Ovary (tissue), 9 donors: ENCODE data around the gene ZNF638. TPM values are rescaled to one million over a fixed set of nuclear protein-coding genes. Genes with fewer than 3 reads are reported as not detected.

ENCODE experiments used
- DNase-seq, 5 donors: peaks; one replicate each; pipeline ENCODE4 v3.0.0-alpha.2; 2019 to 2020
- H3K27ac ChIP-seq, 2 donors: fragments of 200-600 bp; one replicate each; pipeline versions ENCODE4 v1.5.1 to v1.8.0; 2019 to 2022
- H3K27me3 ChIP-seq: fragments of 200-600 bp; one replicate; pipeline ENCODE4 v1.8.0; 2022
- H3K36me3 ChIP-seq: fragments of 200-600 bp; sonication (generic); one replicate; pipeline ENCODE4 v1.5.1; 2019
- H3K4me1 ChIP-seq: one replicate; pipeline ENCODE4 v1.8.1; 2013; ENCODE audit warnings: mild to moderate bottlenecking, moderate library complexity; ENCODE audit not compliant: insufficient read depth
- H3K4me3 ChIP-seq: fragments of 200-600 bp; sonication (generic); one replicate; pipeline ENCODE4 v1.5.1; 2017
- H3K9me3 ChIP-seq, 2 donors: fragments of 200-600 bp in 1 of 2; sonication (generic) in 1 of 2; one replicate each; pipeline versions ENCODE4 v1.5.1 to v1.8.1; 2013 to 2019; ENCODE audit warnings: mild to moderate bottlenecking in 1 of 2, moderate library complexity in 1 of 2
- EP300 ChIP-seq: sonication (generic); formaldehyde crosslinking; IDR thresholded peaks from one replicate; pipeline ENCODE4 v1.6.1; 2017; ENCODE audit warnings: antibody characterized with exemption
- POLR2A ChIP-seq: fragments of 450-650 bp; IDR thresholded peaks from one replicate; pipeline ENCODE4 v1.6.1; 2017; ENCODE audit warnings: antibody characterized with exemption, mild to moderate bottlenecking, moderate library complexity
- WGBS, 3 donors: extraction: QIAGEN DNeasy Blood & Tissue Kit in 1 of 3; methylation state at CpG; one replicate each; pipeline versions ENCODE4 v1.1.5 to v1.1.7; 2013 to 2017; 5-methylcytosine and 5-hydroxymethylcytosine counted together
- intact Hi-C, 4 donors: fragments of 100-400 bp; cut with DNase I; formaldehyde crosslinking; loops; one replicate each; pipeline versions ENCODE4 v1.11.0 to v1.15.1; 2022 to 2023
- polyA plus RNA-seq, 2 donors: library from polyadenylated mRNA; stranded (reverse); fragments of 200-250 nt in 1 of 2; fragments of 350-450 nt in 1 of 2; fragmentation: Illumina TruSeq in 1 of 2; extraction: RNeasy Lipid Tissue Mini Kit (QIAGEN cat#74804) in 1 of 2; gene quantifications; one replicate each; pipeline ENCODE4 v1.2.3, GENCODE V29; 2013 to 2014
- total RNA-seq, 7 donors: library from RNA; depleted of rRNA in 2 of 7; stranded (reverse); fragments of >200 nt in 2 of 7; fragmentation: NEBNext Ultra II Directional in 3 of 7; extraction: Animal tissue kit (Norgen Biotek cat#: 25700) in 3 of 7; gene quantifications; one replicate each; pipeline versions ENCODE4 v1.1.0 to v1.2.4, GENCODE V29; 2016 to 2023
- TF ChIP-seq, protein P1 (sequence below), 3 donors: fragments of 450-650 bp in 2 of 3; fragments of 200-600 bp in 1 of 3; IDR thresholded peaks; one replicate each; pipeline versions ENCODE4 v1.5.1 to v1.8.0; 2016 to 2022; ENCODE audit warnings: antibody characterized with exemption in 3 of 3, mild to moderate bottlenecking in 1 of 3
- donor health status: DM: no; HTN: no; CAD: no; lungs with moderate emphysema.
- donor health status: DM: no; HTN: no; CAD: no.
- donor health status: Bipolar disorder and iron deficiency.
- donor health status: DM: yes; HTN: yes; CAD: no.
- donor health status: DM: no; HTN: no; CAD: no.
- donor health status: DM: yes; HTN: yes; CAD: no.

Gene ZNF638
- total and polyA plus RNA-seq, 9 donors = 76.9 to 160 (median 126) TPM

DNA sequence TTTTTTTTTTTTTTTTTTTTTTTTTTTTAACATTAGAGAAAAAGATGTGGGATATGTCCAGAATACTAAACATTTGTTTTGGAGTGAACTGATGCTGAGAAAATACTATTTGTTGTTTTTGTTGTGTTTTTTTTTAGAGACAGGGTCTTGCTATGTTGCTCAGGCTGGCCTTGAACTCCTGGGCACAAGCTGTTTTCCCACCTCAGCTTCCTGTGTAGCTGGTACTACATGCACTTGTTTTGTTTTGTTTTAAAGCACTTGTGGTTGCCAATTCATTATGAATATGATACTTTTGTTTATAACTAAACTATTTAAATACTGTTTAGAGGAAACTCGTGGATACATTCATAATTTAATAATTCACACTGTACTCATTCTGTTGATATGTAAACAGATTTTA, 88.4 kb downstream of the ZNF638 start:
- Histone ChIP-seq H3K9me3 (no peaks in the 10 kb centered on the region), H3K36me3 (no peaks in the 10 kb centered on the region), H3K4me1 (peaks cover 4% of the 10 kb centered on the region), H3K27me3 (no peaks in the 10 kb centered on the region), H3K4me3 (no peak overlapping the region), H3K27ac (no peak overlapping the region)
- intact Hi-C loops = no loop called here
- DNase-seq = no peak
- TF ChIP-seq, protein P1, sequence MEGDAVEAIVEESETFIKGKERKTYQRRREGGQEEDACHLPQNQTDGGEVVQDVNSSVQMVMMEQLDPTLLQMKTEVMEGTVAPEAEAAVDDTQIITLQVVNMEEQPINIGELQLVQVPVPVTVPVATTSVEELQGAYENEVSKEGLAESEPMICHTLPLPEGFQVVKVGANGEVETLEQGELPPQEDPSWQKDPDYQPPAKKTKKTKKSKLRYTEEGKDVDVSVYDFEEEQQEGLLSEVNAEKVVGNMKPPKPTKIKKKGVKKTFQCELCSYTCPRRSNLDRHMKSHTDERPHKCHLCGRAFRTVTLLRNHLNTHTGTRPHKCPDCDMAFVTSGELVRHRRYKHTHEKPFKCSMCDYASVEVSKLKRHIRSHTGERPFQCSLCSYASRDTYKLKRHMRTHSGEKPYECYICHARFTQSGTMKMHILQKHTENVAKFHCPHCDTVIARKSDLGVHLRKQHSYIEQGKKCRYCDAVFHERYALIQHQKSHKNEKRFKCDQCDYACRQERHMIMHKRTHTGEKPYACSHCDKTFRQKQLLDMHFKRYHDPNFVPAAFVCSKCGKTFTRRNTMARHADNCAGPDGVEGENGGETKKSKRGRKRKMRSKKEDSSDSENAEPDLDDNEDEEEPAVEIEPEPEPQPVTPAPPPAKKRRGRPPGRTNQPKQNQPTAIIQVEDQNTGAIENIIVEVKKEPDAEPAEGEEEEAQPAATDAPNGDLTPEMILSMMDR (IDR thresholded peaks at IDR 0.05) = no peak
- TF ChIP-seq EP300 (no peak), POLR2A (no peak)
- WGBS, 3 donors = 16 to 40% (median 21%) methylated on average over 1 of the region's 1 CpG

DNA sequence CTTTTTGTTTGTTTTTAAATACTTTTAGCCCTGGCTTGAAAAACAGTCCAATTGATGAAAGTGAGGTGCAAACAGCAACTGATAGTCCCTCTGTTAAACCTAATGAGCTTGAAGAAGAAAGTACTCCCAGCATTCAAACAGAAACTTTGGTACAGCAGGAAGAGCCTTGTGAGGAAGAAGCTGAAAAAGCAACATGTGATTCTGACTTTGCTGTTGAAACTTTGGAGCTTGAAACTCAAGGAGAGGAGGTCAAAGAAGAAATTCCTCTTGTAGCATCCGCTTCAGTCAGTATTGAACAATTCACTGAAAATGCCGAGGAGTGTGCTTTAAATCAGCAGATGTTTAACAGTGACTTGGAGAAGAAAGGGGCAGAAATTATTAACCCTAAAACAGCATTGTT, 91.2 kb downstream of the ZNF638 start:
- H3K27me3 ChIP-seq = no peaks in the 10 kb centered on the region
- peaks cover 4% of the 10 kb centered on the region for H3K4me1 ChIP-seq
- TF ChIP-seq EP300 = no peak
- TF ChIP-seq, protein P1 (IDR thresholded peaks at IDR 0.05) = no peak
- TF ChIP-seq POLR2A = no peak
- no peaks in the 10 kb centered on the region for H3K9me3 ChIP-seq
- no peak for DNase-seq
- no peak overlapping the region for H3K27ac ChIP-seq
- intact Hi-C loops = no loop called here
- H3K4me3 ChIP-seq = no peak overlapping the region
- H3K36me3 ChIP-seq = no peaks in the 10 kb centered on the region
- 47 to 61% (median 51%) methylated on average over 2 of the region's 2 CpGs for WGBS, 3 donors

DNA sequence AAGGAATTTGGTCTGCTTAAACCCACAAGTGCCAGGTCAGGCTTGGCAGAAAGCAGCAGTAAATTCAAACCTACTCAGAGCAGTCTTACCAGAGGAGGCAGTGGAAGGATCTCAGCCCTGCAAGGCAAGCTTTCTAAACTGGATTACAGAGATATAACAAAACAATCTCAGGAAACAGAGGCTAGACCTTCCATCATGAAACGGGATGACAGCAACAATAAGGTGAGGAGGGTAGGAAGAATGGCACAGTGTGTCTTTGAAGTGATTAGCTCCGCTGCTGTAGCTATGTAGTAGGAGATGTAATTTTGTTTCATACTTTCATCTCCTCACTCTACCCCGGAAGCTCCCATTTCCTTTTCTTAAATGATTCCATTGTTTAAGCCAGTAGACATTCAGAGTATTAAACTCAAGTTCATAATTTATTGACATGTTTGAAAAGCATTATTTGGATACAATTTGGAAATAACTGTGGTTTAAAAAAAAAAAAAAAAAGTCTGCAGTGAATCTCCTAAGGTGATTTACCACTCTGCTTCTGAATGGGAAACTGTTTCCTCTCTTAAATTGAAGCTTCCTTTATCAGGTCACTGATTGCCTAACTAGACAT, 92.3 kb downstream of the ZNF638 start:
- 85 to 87% (median 86%) methylated on average over 3 of the region's 3 CpGs for WGBS, 3 donors
- TF ChIP-seq EP300 (no peak), POLR2A (no peak)
- TF ChIP-seq, protein P1 (IDR thresholded peaks at IDR 0.05) = no peak
- no peaks in the 10 kb centered on the region for H3K36me3 ChIP-seq

DNA sequence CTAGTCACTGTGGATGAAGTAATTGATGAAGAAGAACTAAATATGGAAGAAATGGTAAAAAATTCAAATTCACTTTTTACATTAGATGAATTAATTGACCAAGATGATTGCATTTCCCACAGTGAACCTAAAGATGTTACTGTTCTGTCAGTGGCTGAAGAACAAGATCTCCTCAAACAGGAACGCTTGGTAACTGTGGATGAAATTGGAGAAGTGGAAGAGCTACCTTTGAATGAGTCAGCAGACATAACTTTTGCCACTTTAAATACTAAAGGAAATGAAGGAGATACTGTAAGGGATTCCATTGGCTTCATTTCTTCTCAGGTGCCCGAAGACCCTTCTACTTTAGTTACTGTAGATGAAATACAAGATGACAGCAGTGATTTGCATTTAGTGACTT, 95.1 kb downstream of the ZNF638 start:
- 95 to 98% (median 95%) methylated on average over 2 of the region's 2 CpGs for WGBS, 3 donors
- no peak overlapping the region for H3K27ac ChIP-seq
- H3K4me3 ChIP-seq = no peak overlapping the region
- TF ChIP-seq EP300 (no peak), POLR2A (no peak)
- TF ChIP-seq, protein P1 (IDR thresholded peaks at IDR 0.05) = no peak
- intact Hi-C loops = no loop called here
- no peak for DNase-seq
- H3K4me1 ChIP-seq = peaks cover 3% of the 10 kb centered on the region
- no peaks in the 10 kb centered on the region for H3K36me3 ChIP-seq
- H3K27me3 ChIP-seq = no peaks in the 10 kb centered on the region
- no peaks in the 10 kb centered on the region for H3K9me3 ChIP-seq

More for the DNA sequence above, 92.3 kb downstream of the ZNF638 start:
- Histone ChIP-seq H3K9me3 (no peaks in the 10 kb centered on the region), H3K4me1 (peaks cover 4% of the 10 kb centered on the region), H3K27me3 (no peaks in the 10 kb centered on the region), H3K4me3 (no peak overlapping the region), H3K27ac (no peak overlapping the region)
- intact Hi-C loops = no loop called here
- no peak for DNase-seq
